Uterus (tissue), 4 donors: ENCODE measurements around the gene WBP2. TPM values are rescaled to one million over a fixed set of nuclear protein-coding genes. Genes with fewer than 3 reads are reported as not detected.
A peak's percentile ranks its signal among the peaks of the same experiment; 100 is the strongest.

ENCODE experiments used
- DNase-seq, 2 donors: peaks; one replicate each; pipeline ENCODE4 v3.0.0-alpha.2; 2019 to 2020
- H3K27ac ChIP-seq, 2 donors: fragments of 200-600 bp; sonication (generic); 1 replicate in 1 of 2; 2 replicates in 1 of 2; pipeline ENCODE4 v1.5.1; 2016 to 2018
- H3K27me3 ChIP-seq, 2 donors: fragments of 200-600 bp; sonication (generic); one replicate each; pipeline ENCODE4 v1.5.1; 2018 to 2019; ENCODE audit warnings: control low read depth in 1 of 2
- H3K36me3 ChIP-seq, 2 donors: fragments of 200-600 bp; sonication (generic); one replicate each; pipeline ENCODE4 v1.5.1; 2019; ENCODE audit warnings: control low read depth in 1 of 2
- H3K4me1 ChIP-seq, 2 donors: fragments of 200-600 bp; sonication (generic); one replicate each; pipeline ENCODE4 v1.5.1; 2018 to 2019; ENCODE audit warnings: control low read depth in 1 of 2
- H3K4me3 ChIP-seq, 2 donors: fragments of 200-600 bp; sonication (generic); 1 replicate in 1 of 2; 2 replicates in 1 of 2; pipeline ENCODE4 v1.5.1; 2018 to 2019; ENCODE audit warnings: mild to moderate bottlenecking in 1 of 2
- H3K9me3 ChIP-seq, 2 donors: fragments of 200-600 bp; sonication (generic); one replicate each; pipeline ENCODE4 v1.5.1; 2019; ENCODE audit warnings: control low read depth in 1 of 2
- POLR2A ChIP-seq, 2 donors: fragments of 450-650 bp; IDR thresholded peaks; one replicate each; pipeline ENCODE4 v1.6.1; 2016; ENCODE audit warnings: antibody characterized with exemption in 2 of 2, mild to moderate bottlenecking in 1 of 2, moderate library complexity in 1 of 2
- intact Hi-C: fragments of 100-400 bp; cut with DNase I; formaldehyde crosslinking; loops from one replicate; pipeline ENCODE4 v1.15.1; 2023; ENCODE audit warnings: low total_unique reads
- total RNA-seq, 4 donors: library from RNA; depleted of rRNA in 3 of 4; stranded (reverse); fragments of >200 nt in 3 of 4; gene quantifications; one replicate each; pipeline versions ENCODE4 v1.1.0 to v1.2.4, GENCODE V29; 2014 to 2023
- TF ChIP-seq, protein P1 (sequence below), 4 experiments: fragments of 200-600 bp in 2 of 4; fragments of 450-650 bp in 2 of 4; sonication (generic) in 2 of 4; IDR thresholded peaks; one replicate each; pipeline ENCODE4 v1.5.1; 2016 to 2019; ENCODE audit warnings: antibody characterized with exemption in 4 of 4, mild to moderate bottlenecking in 2 of 4, moderate library complexity in 1 of 4
- donor health status: DM: yes; HTN: yes; CAD: no.

Gene WBP2
- total RNA-seq, result 100 to 1,000 TPM in 1 of 4 donors, 10 to 100 TPM in 3; 19.7 to 115 (median 34.5) TPM

DNA sequence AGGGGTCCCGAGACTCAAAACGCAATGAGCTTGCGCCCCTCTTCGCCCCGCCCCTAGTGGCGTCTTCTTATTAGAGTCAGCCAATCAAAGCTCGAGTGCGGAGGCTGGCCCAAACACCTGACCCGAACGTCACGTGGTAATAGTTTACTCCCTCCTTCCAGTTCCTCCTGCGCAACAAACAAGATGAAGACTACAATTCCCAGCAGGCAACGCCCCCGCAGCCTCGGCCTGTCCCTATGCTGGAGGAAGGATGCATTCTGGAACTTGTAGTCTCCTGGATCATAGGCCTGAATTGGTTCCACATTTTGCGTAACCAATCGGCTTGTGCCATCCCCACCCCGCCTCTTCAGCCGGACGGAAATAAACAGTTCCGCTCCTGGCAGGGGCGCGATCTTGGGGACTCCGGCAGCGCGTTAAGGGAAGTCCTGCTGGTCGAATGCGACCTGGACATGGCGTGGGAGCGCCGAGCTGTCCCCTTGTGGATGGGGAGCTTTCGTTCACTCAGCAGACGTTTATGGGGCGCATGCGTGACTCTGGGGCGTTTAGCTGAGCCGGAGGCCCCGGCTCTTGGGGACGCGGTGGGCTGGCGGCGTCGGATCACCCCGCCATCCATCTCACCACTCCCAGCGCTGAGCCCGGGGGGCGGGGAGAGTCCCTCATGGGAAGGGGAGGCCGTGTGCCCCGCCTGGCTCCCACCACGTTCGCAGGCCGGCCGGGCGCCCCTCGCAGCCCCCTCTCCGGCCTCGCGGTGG, at the start of gene WBP2:
TSS of gene WBP2 (minus strand) at position 26 of the 752 bp plus-strand sequence. CDS start 38 bp downstream, outside the sequence.
- Histone ChIP-seq H3K36me3 (no peaks in the 10 kb centered on the region), H3K9me3 (no peaks in the 10 kb centered on the region), H3K4me1 (no peaks in the 10 kb centered on the region), H3K4me3 (peak within 1 kb of the TSS; percentile 71 to 90), H3K27ac (peak within 1 kb of the TSS; percentile 99 to 100), H3K27me3 (no peaks in the 10 kb centered on the region)
- DNase-seq, result peak; percentile 97 to 100
- TF ChIP-seq, protein P1, sequence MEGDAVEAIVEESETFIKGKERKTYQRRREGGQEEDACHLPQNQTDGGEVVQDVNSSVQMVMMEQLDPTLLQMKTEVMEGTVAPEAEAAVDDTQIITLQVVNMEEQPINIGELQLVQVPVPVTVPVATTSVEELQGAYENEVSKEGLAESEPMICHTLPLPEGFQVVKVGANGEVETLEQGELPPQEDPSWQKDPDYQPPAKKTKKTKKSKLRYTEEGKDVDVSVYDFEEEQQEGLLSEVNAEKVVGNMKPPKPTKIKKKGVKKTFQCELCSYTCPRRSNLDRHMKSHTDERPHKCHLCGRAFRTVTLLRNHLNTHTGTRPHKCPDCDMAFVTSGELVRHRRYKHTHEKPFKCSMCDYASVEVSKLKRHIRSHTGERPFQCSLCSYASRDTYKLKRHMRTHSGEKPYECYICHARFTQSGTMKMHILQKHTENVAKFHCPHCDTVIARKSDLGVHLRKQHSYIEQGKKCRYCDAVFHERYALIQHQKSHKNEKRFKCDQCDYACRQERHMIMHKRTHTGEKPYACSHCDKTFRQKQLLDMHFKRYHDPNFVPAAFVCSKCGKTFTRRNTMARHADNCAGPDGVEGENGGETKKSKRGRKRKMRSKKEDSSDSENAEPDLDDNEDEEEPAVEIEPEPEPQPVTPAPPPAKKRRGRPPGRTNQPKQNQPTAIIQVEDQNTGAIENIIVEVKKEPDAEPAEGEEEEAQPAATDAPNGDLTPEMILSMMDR (IDR thresholded peaks at IDR 0.05), result peak; percentile 57 to 75 (median 68)
- peak; percentile 97 to 99 for TF ChIP-seq POLR2A (IDR thresholded peaks at IDR 0.05)
- intact Hi-C loops, result no loop called here

DNA sequence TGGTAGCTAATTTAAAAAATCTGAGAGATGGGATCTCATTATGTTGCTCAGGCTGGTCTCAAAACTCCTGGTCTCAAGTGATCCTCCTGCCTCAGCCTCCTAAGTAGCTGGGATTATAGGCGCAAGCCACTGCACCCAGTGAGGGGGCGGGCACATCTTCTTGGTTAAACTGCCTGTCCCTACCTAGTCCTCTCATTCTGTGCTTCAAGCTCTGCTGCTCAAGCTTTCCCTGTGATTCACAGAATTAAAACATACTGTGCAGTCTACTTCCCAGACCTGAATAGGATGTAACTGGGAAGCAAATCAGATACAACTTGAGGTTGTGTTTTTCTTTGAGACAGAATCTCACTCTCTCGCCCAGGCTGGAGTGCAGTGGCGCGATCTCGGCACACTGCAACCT, 47.3 kb upstream of the WBP2 start:
- no peaks in the 10 kb centered on the region for H3K36me3 ChIP-seq
- H3K27me3 ChIP-seq, result no peaks in the 10 kb centered on the region
- no peak overlapping the region for H3K27ac ChIP-seq
- no peak for DNase-seq
- H3K9me3 ChIP-seq, result no peaks in the 10 kb centered on the region
- H3K4me3 ChIP-seq, result no peak overlapping the region
- TF ChIP-seq, protein P1 (IDR thresholded peaks at IDR 0.05), result no peak
- no peak for TF ChIP-seq POLR2A (IDR thresholded peaks at IDR 0.05)
- intact Hi-C loops, result no loop called here
- peaks cover 0 to 7% of the 10 kb centered on the region in 2 donors for H3K4me1 ChIP-seq

DNA sequence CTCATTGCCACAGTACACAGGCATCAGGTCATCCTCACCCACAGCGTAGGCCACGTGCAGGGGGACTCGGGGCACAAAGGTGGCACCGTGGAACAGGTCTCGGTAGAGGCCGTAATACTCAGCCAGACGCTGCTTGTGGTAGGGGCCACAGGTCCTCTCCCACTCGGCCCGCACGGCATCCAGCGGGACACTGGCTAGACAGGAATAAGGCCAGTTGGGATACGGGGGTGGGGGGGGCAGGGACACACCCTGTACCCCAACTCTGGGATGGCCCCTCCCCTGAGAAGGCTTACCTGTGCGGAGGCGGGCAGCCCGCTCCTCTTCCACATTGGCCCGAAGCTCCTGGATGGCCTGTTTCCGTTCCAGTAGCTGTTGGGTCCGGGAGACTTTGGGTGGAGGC, 46.6 kb upstream of the WBP2 start:
- Histone ChIP-seq H3K4me1 (peaks cover 0 to 7% of the 10 kb centered on the region in 2 donors), H3K27me3 (no peaks in the 10 kb centered on the region), H3K36me3 (no peaks in the 10 kb centered on the region), H3K9me3 (no peaks in the 10 kb centered on the region), H3K4me3 (no peak overlapping the region), H3K27ac (no peak overlapping the region)
- DNase-seq, result no peak
- intact Hi-C loops, result no loop called here
- no peak for TF ChIP-seq POLR2A (IDR thresholded peaks at IDR 0.05)
- TF ChIP-seq, protein P1 (IDR thresholded peaks at IDR 0.05), result no peak

DNA sequence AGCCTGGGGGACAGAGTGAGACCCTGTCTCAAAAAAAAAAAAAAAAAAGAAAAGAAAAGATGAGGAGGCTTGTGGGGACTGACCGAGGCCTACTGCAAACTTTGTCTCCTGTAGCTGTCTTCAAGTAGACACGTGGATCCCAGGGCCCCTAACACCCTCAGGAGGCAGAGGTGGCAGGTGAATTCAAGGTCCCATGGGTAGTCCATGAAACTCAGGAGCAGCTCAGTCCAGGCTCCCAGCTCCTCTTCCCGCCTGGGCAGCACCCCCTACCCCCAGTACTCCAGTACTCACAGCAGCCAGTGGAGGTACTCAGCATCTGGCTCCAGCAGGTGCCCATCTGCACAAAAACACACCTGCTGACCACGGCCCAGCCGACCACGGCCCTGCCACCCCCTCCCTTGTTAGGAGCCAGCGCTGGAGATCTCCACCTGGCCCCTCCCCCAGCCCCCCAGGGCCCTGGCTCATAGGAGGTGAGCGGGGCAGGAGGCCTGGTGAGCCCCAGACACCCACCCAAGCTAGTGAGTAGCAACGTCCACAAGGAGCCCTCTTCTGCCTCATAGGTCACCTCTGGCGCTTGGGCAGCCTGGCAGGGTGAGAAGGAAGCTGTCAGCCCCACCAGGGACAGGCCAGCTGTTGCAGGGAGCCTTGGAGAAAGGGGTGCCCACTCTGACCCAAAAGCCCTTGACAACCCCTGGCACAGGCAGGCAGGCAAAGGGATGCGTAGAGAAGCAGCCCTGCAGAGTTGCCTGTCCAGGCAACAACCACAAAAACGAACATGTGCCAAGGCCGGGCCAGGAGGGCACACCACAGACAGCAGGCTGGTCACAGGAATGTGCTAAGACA, 45.8 kb upstream of the WBP2 start:
- Histone ChIP-seq H3K4me3 (no peak overlapping the region), H3K9me3 (no peaks in the 10 kb centered on the region), H3K4me1 (peaks cover 0 to 7% of the 10 kb centered on the region in 2 donors), H3K27ac (no peak overlapping the region), H3K27me3 (no peaks in the 10 kb centered on the region), H3K36me3 (no peaks in the 10 kb centered on the region)
- DNase-seq, result no peak
- intact Hi-C loops, result no loop called here
- TF ChIP-seq POLR2A (IDR thresholded peaks at IDR 0.05), result no peak
- TF ChIP-seq, protein P1 (IDR thresholded peaks at IDR 0.05), result no peak
